Brain pericyte (primary cell): ENCODE measurements around the gene HBS1L.

Experiments used
- DNase-seq: peaks from one replicate; pipeline ENCODE4 v3.0.0-alpha.2; 2012; ENCODE audit warnings: low read depth, low spot score

HBS1L gene

GRCh38 chr6:134949927-134950326 is 104.7 kb downstream of the HBS1L start, which contains the start of gene ALDH8A1:
ALDH8A1 (minus strand) TSS chr6:134950101; CDS start chr6:134950053, 48 bp downstream.
- DNase-seq: no peak

DNA sequence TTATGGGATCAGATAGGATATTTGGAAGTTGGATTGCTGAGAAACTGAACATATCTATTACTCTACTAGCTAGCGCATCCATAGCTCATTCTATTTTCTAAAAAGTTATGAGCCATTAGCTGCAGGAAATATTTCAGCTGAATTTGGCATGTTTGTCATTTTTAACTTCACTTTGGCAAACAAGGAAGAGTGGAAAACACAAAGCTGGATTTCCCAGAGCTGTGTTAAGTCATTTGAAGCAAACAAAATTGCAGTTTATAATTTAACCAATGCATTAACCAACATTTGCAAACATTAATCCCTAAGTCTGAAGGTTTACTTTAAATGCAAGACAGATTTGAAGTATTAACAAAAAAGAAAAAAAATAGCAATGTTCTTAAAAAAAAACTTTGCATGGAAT is 105.9 kb downstream of the HBS1L start:
- no peak for DNase-seq

DNA sequence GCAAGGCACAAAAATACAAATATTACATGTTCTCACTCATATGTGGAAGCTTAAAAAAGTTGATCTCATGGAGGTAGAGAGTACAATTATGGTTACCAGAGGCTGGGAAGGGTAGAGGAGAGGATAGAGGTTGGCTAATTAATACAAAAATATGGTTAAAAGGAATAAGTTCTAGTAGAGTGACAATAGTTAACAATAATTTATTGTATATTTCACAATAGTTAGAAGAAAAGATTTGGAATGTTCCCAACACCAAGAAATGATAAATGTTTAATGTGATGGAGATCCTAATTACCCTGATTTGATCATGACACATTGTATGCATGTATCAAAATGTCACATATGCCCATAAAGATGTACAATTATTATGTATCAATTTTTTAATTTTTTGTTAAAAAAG is 106.5 kb downstream of the HBS1L start:
- DNase-seq: no peak

GRCh38 chr6:134945045-134945444 is 109.6 kb downstream of the HBS1L start:
- no peak for DNase-seq

DNA sequence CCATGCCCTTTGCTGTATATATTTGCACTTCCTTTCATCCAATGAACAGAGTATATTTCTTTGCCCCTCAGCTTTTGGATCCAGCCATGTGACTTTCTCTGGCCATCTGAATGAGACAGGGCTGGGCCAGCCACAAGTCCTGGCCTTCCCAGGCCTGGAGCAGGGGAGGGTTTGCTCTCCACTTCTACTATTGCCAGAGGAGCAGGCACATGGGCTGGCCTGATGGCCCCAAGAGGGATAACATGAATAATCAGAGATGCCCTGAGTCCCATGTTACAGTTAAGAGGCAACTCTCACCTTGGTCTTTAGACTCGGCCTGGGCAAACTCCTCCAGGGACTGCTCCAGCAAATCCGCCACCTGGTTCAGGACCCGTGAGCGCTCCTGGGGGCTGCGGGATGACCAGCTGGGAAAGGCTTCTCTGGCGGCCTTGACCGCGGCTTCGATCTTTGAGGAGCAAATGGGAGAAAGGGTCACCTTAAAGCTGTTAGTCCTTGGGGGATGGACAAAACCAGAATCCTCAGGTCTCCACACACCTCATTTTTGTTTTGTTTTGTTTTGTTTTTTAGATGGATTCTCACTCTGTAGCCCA is 111.0 kb downstream of the HBS1L start:
- DNase-seq: no peak

GRCh38 chr6:134938896-134939295 is 115.7 kb downstream of the HBS1L start:
- DNase-seq: no peak

GRCh38 chr6:134937426-134937825 is 117.2 kb downstream of the HBS1L start:
- DNase-seq: no peak

DNA sequence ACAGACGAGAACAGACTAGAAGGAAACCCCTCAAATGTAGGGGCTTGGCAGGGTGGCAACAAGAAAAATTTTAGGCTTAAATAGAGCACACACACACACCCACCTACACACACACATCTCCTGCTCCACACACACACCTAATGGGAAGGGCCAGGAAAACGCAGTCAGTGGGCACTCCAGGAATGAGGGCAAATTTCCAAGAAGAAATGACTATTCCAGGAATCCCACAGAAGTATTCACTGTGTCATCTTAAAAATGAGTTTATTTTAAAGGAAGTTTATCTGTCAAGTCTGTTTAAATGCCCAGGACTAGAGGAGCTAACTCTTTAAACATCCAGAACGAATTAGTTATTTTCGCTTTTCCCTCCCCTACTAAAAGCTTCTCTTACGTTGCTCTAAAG is 117.7 kb downstream of the HBS1L start:
- DNase-seq: no peak

- no peak for DNase-seq
Observed at GRCh38 chr6:134936476-134936875, 118.1 kb downstream of the HBS1L start.

DNA sequence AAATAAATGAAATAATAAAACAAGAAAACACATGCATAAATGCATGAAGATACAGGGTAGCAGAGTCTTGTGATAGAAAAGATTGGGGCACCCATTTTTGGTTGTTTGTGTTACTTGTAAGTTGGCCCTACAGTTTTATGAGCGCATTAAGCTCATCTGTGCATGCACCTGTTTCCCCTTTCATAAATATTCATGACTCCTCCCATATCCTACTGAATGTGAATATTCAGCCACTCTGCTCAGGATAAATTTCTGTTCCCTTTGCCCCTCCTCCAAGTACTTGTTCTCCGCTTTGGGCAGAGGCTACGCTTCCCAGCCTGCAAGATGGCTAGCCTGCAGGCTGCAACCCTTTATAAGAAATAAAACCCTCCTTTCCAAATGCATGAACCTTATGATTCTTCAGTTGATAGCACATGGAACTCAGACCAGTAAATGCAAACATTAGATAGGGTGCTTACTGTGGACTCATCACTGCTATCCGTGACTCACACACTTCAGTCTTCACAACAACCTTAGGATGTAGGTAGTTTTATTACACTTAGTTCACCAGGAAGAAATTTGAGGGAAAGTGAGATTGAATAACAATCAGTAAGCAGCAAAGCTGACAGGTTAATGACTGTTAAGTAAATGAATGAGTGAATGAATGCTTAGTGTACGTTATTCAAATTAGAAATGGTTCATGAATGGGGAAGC is 119.7 kb downstream of the HBS1L start:
- no peak for DNase-seq

DNA sequence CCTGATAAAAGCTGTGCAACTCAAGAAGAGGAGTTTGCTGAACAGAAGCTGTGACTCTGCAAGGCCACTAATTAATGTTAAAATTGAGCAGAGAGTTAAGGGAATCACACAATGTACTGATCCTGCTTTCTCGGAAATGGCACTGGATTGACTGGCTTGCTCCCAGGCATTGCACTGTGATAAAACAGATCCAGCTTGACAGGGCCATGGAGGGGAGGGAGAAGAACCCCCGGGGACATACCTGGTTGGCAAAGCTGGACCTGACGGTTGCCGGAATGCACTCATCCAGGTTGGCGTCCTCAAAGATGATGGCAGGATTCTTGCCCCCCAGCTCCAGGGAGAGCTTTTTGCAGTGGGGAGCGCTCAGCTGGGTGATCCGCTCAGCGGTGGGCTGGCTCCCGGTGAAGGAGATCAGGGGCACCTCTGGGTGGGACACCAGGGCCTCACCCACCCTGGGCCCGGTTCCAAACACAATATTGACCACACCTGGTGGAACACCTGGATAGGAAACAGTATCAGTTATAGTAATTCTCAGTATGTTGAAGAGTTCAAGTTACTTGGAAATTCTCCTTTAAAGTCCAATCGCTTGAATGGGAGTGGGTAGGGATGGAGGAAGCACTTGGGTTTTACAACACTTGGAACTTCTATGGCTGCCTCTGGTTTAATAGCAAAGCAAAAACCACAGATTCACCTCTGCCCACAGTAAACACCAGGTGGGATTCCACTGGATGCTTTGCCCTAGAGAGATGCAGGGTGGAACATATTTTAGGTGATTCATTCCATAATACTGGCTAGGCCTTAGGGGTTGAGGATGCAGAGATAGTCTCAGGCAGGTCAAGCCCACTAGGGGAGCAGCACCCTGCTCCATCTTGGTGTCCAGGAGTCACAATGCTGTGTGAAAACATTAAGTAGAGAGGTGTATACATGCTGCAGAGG is 121.8 kb downstream of the HBS1L start:
- no peak for DNase-seq

DNA sequence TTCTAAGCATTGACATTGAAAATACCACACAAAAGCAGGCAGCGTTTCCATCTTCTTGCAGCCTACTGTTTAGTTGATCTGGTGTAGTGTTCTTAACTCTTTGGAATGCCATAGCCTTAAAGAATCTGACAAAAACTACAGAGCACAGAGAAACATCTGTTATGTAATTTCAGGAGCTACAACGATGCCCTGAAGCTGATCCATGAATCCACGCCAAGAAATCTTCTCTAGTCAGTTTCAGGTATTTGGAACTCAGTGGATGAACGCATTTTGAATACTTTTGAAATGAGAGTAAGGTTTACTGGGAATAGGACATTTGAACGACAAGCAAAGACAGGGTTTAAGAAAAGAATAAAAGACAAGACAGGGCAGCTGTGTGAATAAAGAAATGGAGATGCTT is 122.5 kb downstream of the HBS1L start:
- DNase-seq: no peak

DNA sequence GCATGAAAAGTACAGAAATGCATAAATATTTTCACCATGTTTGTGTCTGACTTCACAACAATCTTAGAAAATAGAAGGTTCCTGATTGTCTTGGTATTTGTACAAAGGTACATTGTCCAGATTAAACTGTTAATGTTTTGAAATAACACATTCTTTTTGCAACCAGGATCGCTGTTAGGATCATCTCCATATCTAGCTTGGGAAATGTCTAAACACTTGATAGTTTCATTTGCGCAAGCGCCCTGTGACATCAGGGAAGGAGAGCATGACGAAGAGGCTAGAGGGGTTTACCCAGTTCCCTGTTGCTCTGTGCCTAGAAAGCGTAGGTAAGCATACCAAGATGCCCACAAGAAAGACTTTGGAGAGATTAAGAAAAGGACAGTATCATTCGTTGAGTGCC is 124.2 kb downstream of the HBS1L start:
- DNase-seq: no peak

- no peak for DNase-seq
Observed at GRCh38 chr6:134928151-134928900, 126.3 kb downstream of the HBS1L start.

DNA sequence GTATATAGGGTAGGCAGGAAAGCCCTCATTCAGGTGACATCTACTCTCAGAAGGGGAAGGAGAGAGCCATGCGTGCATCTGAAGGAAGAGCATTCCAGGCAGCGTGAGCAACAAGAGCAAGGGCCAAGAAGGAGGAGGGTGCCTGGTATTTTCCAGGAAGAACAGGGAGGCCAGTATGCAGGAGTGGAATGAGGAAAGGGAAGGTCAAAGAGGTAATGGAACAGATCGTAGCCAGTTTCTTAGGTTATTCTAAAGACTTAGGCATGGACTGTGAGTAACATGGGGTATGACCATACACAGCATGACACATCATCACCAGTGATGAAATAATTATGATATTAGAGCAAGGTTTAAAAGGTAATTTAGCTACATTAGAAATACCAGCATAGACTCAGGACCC is 128.8 kb downstream of the HBS1L start:
- DNase-seq: no peak

- no peak for DNase-seq
Observed at GRCh38 chr6:134921721-134922261, 132.8 kb downstream of the HBS1L start.

DNA sequence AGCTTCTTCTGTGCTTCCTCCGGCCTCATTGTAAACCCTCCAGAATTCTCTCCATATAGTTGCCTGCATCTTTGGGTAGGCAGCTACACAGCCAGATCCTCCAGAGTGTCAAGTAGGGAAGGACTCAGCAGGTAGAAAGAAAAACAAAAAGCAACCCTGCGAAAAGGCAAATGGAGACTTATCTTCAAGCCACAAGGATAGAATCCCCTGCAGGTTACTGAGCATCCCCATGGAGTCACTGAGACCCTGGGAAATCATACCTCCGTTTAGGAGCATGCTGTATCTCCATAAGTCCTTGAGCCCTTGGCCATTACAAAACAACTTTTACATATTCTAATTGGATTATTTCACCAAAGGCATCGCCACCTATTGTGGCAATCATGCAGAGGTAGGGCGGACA is 133.3 kb downstream of the HBS1L start:
- DNase-seq: no peak

- DNase-seq: no peak
Observed at GRCh38 chr6:134920422-134920821, 134.2 kb downstream of the HBS1L start.

DNA sequence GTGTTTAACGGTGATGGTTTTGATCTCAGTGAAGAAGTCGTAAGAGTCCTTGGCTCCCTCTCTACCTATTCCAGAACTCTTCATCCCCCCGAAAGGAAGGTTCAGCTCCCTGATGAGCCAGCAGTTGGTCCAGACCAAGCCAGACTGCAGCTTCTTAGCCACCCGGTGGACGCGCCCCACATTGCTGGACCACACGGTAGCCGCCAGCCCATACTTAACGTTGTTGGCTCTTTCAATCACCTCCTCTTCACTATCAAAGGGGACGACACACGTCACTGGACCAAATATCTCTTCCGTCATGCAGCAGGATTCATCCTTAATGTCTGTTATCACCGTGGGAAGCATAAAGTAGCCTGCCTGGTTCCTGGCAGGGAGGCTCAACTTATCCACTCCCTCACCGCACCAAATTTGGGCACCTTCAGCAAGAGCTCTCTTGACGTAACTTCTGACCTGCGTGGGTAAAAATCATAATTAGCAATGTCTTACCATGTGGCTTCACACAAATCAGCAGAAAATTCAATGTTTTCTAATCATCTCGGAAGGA is 136.1 kb downstream of the HBS1L start:
- no peak for DNase-seq

GRCh38 chr6:134911547-134911946 is 143.1 kb downstream of the HBS1L start:
- DNase-seq: no peak

- DNase-seq: no peak
Observed at GRCh38 chr6:134910593-134910935, 144.1 kb downstream of the HBS1L start.
